ENCODE measurements around the gene SLC36A3. TPM values are rescaled to one million over a fixed set of nuclear protein-coding genes. Genes with fewer than 3 reads are reported as not detected.

The SLC36A3 gene
- total RNA-seq, result not detected
- polyA plus RNA-seq (ENCODE audit: insufficient read depth in 1 of 8, insufficient read length in 8 of 8, low replicate concordance in 1 of 8), result under 1 TPM in 1 of 8 donors, not detected in 7; 0.04 TPM
- long read RNA-seq, donor 1, result 0 reads
- long read RNA-seq, donor 2, result 0 reads
- long read RNA-seq, donor 3, result 0 reads
- long read RNA-seq, donor 4, result 0 reads
- long read RNA-seq, donor 5, result 0 reads
- long read RNA-seq, donor 6, result 0 reads
- long read RNA-seq, donor 7, result 0 reads
- long read RNA-seq, donor 8, result 0 reads
- long read RNA-seq, donor 9, result 0 reads
- long read RNA-seq, donor 10, result 0 reads
- long read RNA-seq, donor 11, result 0 reads

DNA sequence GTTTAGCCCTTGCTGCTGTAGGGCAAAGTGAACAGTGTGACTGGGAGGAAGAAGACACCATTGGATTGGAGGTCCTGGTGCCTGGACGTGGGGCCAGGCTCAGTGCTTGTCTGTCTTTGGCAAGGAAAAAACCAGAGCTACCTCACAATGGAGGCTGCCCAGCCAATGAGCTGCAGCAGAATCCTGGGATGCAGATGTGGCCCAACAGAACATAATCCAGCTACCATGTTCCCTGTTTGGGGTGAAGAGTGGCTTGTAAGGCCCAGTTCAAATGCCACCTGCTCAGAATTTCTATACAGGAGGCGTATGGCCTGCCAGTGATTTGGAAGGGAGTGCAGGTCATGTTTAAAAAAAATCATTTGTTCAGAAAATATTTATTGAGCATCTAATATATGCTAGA lies at the start of gene SLC36A3:
Gene SLC36A3, minus strand, starts transcription at position 101 of the 400 bp plus-strand sequence. CDS start 412 bp downstream, outside the sequence.
- no peaks in the 10 kb centered on the region for H3K36me3 ChIP-seq (ENCODE audit: control insufficient read depth, insufficient read depth, low read length)
- no CpG with 5 or more reads among the region's 2 CpGs for WGBS (ENCODE audit: insufficient coverage)
- H3K27ac ChIP-seq (ENCODE audit: low read length), result no peak within 1 kb of the TSS
- H3K27me3 ChIP-seq (ENCODE audit: control insufficient read depth, insufficient read depth, low read length), result peaks cover 6% of the 10 kb centered on the region
- no peak within 1 kb of the TSS for H3K4me3 ChIP-seq (ENCODE audit: low read length)
- DNase-seq, result no peak
- no peaks in the 10 kb centered on the region for H3K9me3 ChIP-seq (replicated peaks; ENCODE audit: control insufficient read depth, low read depth, low read length)
- no peaks in the 10 kb centered on the region for H3K4me1 ChIP-seq (ENCODE audit: control insufficient read depth, insufficient read depth, low read length)

DNA sequence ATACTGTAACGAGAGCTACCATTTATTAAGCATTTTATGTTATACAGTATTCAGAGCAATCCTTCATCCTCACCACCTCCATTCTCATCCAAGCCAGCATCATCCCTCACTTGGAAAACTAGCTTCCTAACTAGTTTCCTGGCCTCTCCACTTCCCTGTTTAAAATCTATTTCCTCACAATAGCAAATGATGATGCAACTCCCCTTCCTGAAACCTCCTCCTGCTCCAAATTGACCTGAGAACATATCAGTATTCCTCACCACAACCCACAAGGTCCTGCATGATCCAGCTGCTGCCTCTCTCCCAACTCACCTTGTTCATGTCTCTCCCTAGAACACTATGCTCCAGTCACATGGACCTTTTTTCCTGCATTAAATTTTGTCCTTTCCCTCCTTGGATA lies 48.1 kb upstream of the SLC36A3 start:
- no peak overlapping the region for H3K27ac ChIP-seq (ENCODE audit: low read length)
- no peaks in the 10 kb centered on the region for H3K36me3 ChIP-seq (ENCODE audit: control insufficient read depth, insufficient read depth, low read length)
- H3K9me3 ChIP-seq (replicated peaks; ENCODE audit: control insufficient read depth, low read depth, low read length), result no peaks in the 10 kb centered on the region
- WGBS (ENCODE audit: insufficient coverage), result 83% methylated on average over 1 of the region's 1 CpG
- H3K27me3 ChIP-seq (ENCODE audit: control insufficient read depth, insufficient read depth, low read length), result peaks cover 5% of the 10 kb centered on the region
- no peak overlapping the region for H3K4me3 ChIP-seq (ENCODE audit: low read length)
- no peaks in the 10 kb centered on the region for H3K4me1 ChIP-seq (ENCODE audit: control insufficient read depth, insufficient read depth, low read length)
- no peak for DNase-seq

DNA sequence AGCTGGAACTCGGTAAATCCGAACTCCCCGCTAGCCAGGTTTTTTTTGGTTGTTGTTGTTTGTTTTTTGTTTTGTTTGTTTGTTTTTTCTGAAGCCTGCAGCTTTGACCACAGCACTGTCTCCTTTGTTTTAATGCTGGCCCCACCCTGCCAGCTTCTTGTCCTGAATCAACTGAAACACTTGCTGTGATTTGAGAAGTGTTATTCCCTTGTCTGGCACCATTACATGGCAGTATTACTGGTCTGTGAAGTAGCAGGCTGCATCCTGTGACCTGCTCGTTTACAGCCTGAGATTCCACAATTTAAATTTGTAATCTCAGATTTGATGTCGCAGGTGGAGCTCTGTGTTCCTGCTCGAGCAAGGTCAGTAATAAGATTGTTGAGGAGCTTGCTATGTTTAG lies 45.2 kb upstream of the SLC36A3 start:
- Histone ChIP-seq H3K27ac (ENCODE audit: low read length) (no peak overlapping the region), H3K27me3 (ENCODE audit: control insufficient read depth, insufficient read depth, low read length) (peaks cover 10% of the 10 kb centered on the region), H3K4me1 (ENCODE audit: control insufficient read depth, insufficient read depth, low read length) (no peaks in the 10 kb centered on the region), H3K4me3 (ENCODE audit: low read length) (no peak overlapping the region), H3K9me3 (replicated peaks; ENCODE audit: control insufficient read depth, low read depth, low read length) (no peaks in the 10 kb centered on the region), H3K36me3 (ENCODE audit: control insufficient read depth, insufficient read depth, low read length) (no peaks in the 10 kb centered on the region)
- WGBS (ENCODE audit: insufficient coverage), result 44% methylated on average over 5 of the region's 6 CpGs
- no peak for DNase-seq

DNA sequence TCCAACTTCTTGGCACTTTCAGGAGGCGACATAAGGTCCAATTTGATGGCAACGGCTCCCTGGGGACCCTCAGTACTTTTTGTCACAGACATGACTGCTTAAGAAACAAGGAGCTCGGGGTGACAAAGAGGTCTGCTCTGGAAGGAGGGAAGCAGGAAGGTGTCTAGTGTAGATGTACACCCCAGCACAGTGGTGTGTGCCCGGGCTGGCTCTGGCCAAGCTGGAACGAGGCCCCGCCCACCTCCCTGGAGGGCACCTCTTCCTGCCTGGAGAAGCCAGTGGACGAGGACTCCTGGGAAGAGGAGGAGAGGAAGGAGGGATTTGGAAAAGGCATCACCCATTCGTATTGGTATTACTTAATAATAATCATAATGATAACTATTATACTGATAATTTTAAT lies 43.8 kb upstream of the SLC36A3 start, which contains the start of gene SLC36A2:
Gene SLC36A2, minus strand, starts transcription at position 191 of the 400 bp plus-strand sequence. Its CDS starts 99 bp downstream, at position 92.
- no peaks in the 10 kb centered on the region for H3K9me3 ChIP-seq (replicated peaks; ENCODE audit: control insufficient read depth, low read depth, low read length)
- no peak for DNase-seq
- H3K36me3 ChIP-seq (ENCODE audit: control insufficient read depth, insufficient read depth, low read length), result no peaks in the 10 kb centered on the region
- H3K4me3 ChIP-seq (ENCODE audit: low read length), result no peak within 1 kb of the TSS
- WGBS (ENCODE audit: insufficient coverage), result no CpG with 5 or more reads among the region's 8 CpGs
- H3K27me3 ChIP-seq (ENCODE audit: control insufficient read depth, insufficient read depth, low read length), result peaks cover 12% of the 10 kb centered on the region
- H3K27ac ChIP-seq (ENCODE audit: low read length), result no peak within 1 kb of the TSS
- H3K4me1 ChIP-seq (ENCODE audit: control insufficient read depth, insufficient read depth, low read length), result no peaks in the 10 kb centered on the region

- Histone ChIP-seq H3K36me3 (ENCODE audit: control insufficient read depth, insufficient read depth, low read length) (no peaks in the 10 kb centered on the region), H3K27me3 (ENCODE audit: control insufficient read depth, insufficient read depth, low read length) (peaks cover 14% of the 10 kb centered on the region), H3K4me3 (ENCODE audit: low read length) (no peak overlapping the region)
Observed at GRCh38 chr5:151345808-151346478, 42.4 kb upstream of the SLC36A3 start.

DNA sequence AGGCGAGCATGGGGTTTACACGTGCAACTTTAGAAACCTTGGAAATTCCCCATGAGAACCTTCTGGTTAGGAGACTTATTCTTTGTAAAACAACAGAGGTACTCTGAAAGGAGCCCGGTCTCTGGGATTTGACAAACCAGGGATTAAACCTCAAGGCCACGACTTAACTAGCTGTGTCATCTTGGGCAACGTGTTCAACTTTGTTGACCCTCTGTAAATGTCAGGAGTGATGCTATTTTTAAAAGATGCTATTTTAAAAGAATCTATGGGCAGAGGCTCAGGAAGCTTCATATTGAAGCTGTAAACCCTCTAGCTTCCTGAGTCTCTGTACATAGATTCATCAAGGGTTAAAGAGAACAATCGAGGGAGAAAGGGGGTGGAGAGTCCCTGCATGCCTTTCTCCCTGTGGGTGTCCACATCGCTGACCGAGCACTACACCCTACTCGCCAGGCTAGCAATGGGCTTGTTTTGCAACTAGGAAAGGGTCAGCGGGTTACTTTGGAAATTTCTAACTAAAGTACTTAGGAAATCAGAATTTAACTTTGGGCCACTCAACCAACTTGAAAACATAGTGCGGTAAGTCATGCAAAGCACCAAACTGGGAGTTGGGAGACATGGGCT lies 41.7 kb upstream of the SLC36A3 start:
- Histone ChIP-seq H3K36me3 (ENCODE audit: control insufficient read depth, insufficient read depth, low read length) (no peaks in the 10 kb centered on the region), H3K4me1 (ENCODE audit: control insufficient read depth, insufficient read depth, low read length) (no peaks in the 10 kb centered on the region), H3K27ac (ENCODE audit: low read length) (no peak overlapping the region), H3K9me3 (replicated peaks; ENCODE audit: control insufficient read depth, low read depth, low read length) (no peaks in the 10 kb centered on the region), H3K4me3 (ENCODE audit: low read length) (no peak overlapping the region), H3K27me3 (ENCODE audit: control insufficient read depth, insufficient read depth, low read length) (peaks cover 14% of the 10 kb centered on the region)
- WGBS (ENCODE audit: insufficient coverage), result 54% methylated on average over 2 of the region's 11 CpGs
- no peak for DNase-seq

More at GRCh38 chr5:151345808-151346478, 42.4 kb upstream of the SLC36A3 start:
- H3K27ac ChIP-seq (ENCODE audit: low read length), result no peak overlapping the region
- no peaks in the 10 kb centered on the region for H3K9me3 ChIP-seq (replicated peaks; ENCODE audit: control insufficient read depth, low read depth, low read length)
- DNase-seq, result no peak
- no peaks in the 10 kb centered on the region for H3K4me1 ChIP-seq (ENCODE audit: control insufficient read depth, insufficient read depth, low read length)
- 21% methylated on average over 7 of the region's 8 CpGs for WGBS (ENCODE audit: insufficient coverage)

DNA sequence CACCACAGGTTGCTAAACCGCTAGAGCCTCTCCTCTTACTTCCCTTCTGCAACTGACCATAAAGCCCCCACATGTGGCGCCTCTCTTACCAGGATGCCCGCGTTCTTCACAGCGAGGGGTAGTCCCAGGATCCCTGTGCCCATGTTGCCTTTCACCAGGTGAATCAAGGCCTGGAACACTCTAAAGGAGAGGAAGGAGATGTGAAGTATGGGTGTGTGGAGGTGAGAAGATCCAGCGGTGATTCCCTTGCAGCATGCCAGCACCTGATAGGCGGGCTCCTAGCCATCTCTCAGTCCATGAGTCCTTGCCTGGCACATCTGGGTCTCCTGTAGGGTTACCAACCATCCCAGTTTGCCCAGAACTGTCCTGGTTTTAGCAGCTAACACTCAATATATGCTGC lies 40.5 kb upstream of the SLC36A3 start:
- peaks cover 16% of the 10 kb centered on the region for H3K27me3 ChIP-seq (ENCODE audit: control insufficient read depth, insufficient read depth, low read length)
- WGBS (ENCODE audit: insufficient coverage), result 93% methylated on average over 3 of the region's 7 CpGs

DNA sequence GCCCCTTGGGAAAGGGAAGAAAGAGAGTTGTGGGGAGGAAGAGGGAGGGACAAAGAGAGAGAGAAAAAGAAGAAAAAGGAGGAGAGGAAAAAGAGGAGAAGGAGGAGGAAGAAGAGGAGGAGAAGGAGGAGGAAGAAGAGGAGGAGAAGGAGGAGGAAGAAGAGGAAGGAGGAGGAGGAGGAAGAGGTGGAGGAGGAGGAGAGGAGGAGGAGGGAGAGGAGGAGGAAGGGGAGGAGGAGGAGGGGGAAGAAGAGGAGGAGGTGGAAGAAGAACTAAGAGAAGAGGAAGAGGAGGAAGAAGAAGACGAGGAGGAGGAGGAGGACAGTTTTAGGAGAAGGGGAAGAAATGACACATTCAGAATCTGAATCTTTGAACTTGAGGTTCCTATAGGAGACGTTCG lies 36.4 kb upstream of the SLC36A3 start:
- DNase-seq, result no peak
- 77% methylated on average over 3 of the region's 3 CpGs for WGBS (ENCODE audit: insufficient coverage)
- peaks cover 12% of the 10 kb centered on the region for H3K27me3 ChIP-seq (ENCODE audit: control insufficient read depth, insufficient read depth, low read length)
- no peak overlapping the region for H3K4me3 ChIP-seq (ENCODE audit: low read length)
- no peaks in the 10 kb centered on the region for H3K36me3 ChIP-seq (ENCODE audit: control insufficient read depth, insufficient read depth, low read length)
- no peaks in the 10 kb centered on the region for H3K9me3 ChIP-seq (replicated peaks; ENCODE audit: control insufficient read depth, low read depth, low read length)
- no peaks in the 10 kb centered on the region for H3K4me1 ChIP-seq (ENCODE audit: control insufficient read depth, insufficient read depth, low read length)
- H3K27ac ChIP-seq (ENCODE audit: low read length), result no peak overlapping the region

More for the DNA sequence above, 40.5 kb upstream of the SLC36A3 start:
- H3K4me3 ChIP-seq (ENCODE audit: low read length), result no peak overlapping the region
- DNase-seq, result no peak
- H3K4me1 ChIP-seq (ENCODE audit: control insufficient read depth, insufficient read depth, low read length), result no peaks in the 10 kb centered on the region
- H3K36me3 ChIP-seq (ENCODE audit: control insufficient read depth, insufficient read depth, low read length), result no peaks in the 10 kb centered on the region
- H3K27ac ChIP-seq (ENCODE audit: low read length), result no peak overlapping the region
- no peaks in the 10 kb centered on the region for H3K9me3 ChIP-seq (replicated peaks; ENCODE audit: control insufficient read depth, low read depth, low read length)

GRCh38 chr5:151338734-151339133 lies 35.2 kb upstream of the SLC36A3 start:
- peaks cover 7% of the 10 kb centered on the region for H3K27me3 ChIP-seq (ENCODE audit: control insufficient read depth, insufficient read depth, low read length)
- no peaks in the 10 kb centered on the region for H3K36me3 ChIP-seq (ENCODE audit: control insufficient read depth, insufficient read depth, low read length)
- no peak overlapping the region for H3K4me3 ChIP-seq (ENCODE audit: low read length)
- no CpG with 5 or more reads among the region's 4 CpGs for WGBS (ENCODE audit: insufficient coverage)
- H3K27ac ChIP-seq (ENCODE audit: low read length), result no peak overlapping the region
- no peak for DNase-seq
- H3K4me1 ChIP-seq (ENCODE audit: control insufficient read depth, insufficient read depth, low read length), result no peaks in the 10 kb centered on the region
- no peaks in the 10 kb centered on the region for H3K9me3 ChIP-seq (replicated peaks; ENCODE audit: control insufficient read depth, low read depth, low read length)

DNA sequence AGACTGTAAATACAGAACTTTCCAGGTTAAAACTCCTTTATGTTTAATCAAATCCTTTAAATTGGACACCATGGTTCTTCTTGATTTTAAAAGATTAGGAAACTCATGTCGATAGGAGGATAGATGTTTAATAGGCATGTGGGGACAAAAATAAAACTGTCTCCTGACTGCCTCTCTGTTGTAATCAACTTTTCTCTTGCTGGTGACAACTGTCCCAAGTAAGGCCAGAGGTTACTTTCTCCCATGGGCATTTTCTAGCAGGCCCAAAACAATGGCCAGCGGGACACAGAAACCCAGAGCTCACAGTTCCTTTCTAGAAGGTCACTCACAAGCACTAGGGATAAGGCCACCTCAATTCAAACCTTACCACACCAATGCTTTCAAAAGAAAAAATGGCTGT lies 29.3 kb upstream of the SLC36A3 start:
- no peaks in the 10 kb centered on the region for H3K9me3 ChIP-seq (replicated peaks; ENCODE audit: control insufficient read depth, low read depth, low read length)
- no peak overlapping the region for H3K27ac ChIP-seq (ENCODE audit: low read length)
- no peaks in the 10 kb centered on the region for H3K4me1 ChIP-seq (ENCODE audit: control insufficient read depth, insufficient read depth, low read length)
- H3K36me3 ChIP-seq (ENCODE audit: control insufficient read depth, insufficient read depth, low read length), result no peaks in the 10 kb centered on the region
- 83% methylated on average over 1 of the region's 2 CpGs for WGBS (ENCODE audit: insufficient coverage)
- DNase-seq, result no peak
- H3K4me3 ChIP-seq (ENCODE audit: low read length), result no peak overlapping the region
- H3K27me3 ChIP-seq (ENCODE audit: control insufficient read depth, insufficient read depth, low read length), result no peaks in the 10 kb centered on the region
